Stimulated activated CD8-positive, alpha-beta memory T cell treated with anti-CD3 and anti-CD28 coated beads, Interleukin-15, amount 100 ng/mL, for 4 hours (primary cell): ENCODE measurements around the gene NCKAP5L.
"Not testable (repeated sequence)": the region's sequence is repeated elsewhere in the genome, so short reads cannot be mapped to it uniquely, and the experiment has no call there.

Experiments
- DNase-seq, 2 donors: peaks; one replicate each; pipeline ENCODE4 v3.0.0-alpha.2; 2020; ENCODE audit warnings: low read depth in 2 of 2

The NCKAP5L gene

DNA sequence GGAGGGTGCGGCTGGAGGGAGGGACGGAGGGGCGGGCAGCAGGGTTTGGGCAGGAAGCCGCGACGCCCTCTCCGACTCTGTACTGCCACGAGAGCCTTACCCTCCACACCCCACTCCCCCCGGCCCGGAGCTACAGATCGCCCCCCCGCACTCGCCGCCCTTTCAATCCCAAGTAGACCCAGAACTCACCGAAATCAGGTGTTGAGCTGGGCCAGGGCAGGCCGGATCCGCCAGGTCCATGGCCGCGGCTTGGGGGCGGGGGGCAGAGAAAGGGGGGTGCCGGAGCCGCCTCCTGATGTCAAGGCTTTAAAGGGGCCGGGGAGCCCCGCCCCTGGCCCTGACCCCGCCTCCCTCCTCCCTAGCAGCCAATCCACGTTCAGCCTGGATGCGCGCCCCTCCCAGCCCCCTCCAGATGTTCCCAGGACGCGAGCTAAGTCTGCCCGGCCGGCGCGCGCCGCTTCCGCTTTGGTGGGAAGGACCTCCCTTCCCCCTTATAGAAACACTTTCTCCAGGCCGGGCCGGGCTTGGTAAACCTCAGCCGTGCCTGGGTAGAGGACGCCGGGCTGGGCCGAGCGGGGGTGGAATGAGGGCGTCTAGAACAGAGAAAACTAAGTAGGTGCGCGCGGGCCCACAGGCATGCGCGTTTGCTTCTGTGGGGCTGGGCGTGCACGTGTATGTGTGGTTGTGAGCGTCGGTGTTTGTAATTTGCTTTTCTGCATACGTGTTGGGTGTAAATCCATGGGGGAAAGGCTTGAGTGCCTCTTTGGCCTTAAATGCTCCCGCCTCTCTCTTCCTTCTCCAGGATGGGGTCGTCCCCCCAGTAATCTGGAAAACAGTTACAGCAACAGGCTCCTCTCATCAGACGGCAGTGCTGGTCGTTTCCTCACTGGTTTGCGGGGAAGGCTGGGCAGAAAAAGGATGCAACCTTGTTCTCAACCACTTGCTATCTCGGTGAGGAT, at the start of gene NCKAP5L:
TSS of gene NCKAP5L (minus strand) at position 281 of the 959 bp plus-strand sequence. CDS start 24,369 bp downstream, outside the sequence.
- peak; percentile 83 to 88 for DNase-seq

DNA sequence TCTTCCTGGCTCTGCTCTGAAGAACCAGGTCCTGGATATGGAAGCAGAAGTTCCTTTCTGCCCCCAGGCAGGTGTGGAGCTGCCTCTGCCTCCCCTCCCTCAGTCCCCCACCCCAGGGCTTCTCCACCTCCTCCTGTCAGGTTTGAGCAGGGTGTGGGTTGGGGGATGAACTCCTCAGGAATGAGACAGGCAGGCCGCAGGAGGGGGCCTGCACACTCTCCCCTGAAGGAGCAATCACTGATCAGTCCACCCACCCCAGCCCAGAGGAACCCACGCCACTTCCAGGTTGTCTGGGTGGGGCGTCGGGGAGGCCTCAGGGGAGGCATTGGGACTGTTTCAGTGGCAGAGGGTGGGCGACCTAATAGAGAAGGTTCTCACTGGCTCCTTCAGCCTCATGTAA, 48.9 kb upstream of the NCKAP5L start:
- DNase-seq = no peak

GRCh38 chr12:49876070-49876469, 47.9 kb upstream of the NCKAP5L start:
- no peak for DNase-seq

DNA sequence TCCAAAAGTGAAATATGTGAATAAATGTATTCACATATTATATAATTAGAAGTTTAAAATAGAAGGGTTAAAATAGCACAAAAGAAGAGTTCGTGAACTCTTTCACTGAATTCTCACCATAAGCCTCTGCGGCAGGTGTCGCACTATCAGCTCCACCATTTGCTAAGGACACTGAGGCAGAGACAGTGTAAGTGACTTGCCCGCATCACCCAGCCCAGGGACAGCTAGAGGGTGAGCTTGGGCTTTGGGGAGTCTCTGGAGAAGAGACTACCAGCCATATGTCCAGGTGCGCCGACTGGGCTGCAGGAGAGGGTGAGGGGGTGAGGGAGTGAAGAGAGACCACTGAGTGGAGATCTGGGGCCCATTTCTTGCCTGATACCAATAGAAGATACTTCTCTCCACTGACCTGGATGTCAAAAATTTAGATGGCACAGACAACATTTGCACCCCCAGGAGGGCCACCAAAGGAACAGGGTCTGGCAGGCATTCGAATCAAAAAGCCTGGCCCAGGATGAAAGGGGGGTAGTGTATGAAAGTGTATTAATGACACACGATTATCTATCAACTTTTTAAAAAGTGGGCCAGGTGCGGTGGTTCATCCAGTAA, 47.0 kb upstream of the NCKAP5L start:
- DNase-seq = no peak

GRCh38 chr12:49874142-49874897, 46.1 kb upstream of the NCKAP5L start:
- DNase-seq = no peak

- DNase-seq = no peak
Observed at GRCh38 chr12:49873361-49873934, 45.2 kb upstream of the NCKAP5L start.

- DNase-seq = no peak
Observed at GRCh38 chr12:49872781-49873181, 44.6 kb upstream of the NCKAP5L start.

- DNase-seq = no peak
Observed at GRCh38 chr12:49872381-49872780, 44.2 kb upstream of the NCKAP5L start.

DNA sequence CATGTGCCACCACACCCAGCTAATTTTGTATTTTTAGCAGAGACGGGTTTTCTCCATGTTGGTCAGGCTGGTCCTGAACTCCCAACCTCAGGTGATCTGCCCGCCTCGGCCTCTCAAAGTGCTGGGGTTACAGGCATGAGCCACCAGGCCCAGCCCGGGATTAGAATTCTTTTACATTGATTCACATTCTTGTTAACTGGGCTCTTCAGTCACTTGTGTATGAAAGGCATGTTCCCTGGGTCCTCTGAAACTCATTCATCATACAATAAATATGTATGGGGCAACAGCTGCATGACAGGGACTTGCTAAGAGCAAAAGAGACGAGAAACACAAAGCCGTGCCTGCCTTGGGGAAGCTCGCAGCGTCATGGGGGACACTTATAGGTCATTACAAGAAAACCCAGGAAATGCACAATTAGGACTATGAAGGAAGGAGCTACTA, 43.6 kb upstream of the NCKAP5L start:
- DNase-seq = not testable (repeated sequence)

GRCh38 chr12:49871263-49871561, 43.0 kb upstream of the NCKAP5L start:
- DNase-seq = no peak

DNA sequence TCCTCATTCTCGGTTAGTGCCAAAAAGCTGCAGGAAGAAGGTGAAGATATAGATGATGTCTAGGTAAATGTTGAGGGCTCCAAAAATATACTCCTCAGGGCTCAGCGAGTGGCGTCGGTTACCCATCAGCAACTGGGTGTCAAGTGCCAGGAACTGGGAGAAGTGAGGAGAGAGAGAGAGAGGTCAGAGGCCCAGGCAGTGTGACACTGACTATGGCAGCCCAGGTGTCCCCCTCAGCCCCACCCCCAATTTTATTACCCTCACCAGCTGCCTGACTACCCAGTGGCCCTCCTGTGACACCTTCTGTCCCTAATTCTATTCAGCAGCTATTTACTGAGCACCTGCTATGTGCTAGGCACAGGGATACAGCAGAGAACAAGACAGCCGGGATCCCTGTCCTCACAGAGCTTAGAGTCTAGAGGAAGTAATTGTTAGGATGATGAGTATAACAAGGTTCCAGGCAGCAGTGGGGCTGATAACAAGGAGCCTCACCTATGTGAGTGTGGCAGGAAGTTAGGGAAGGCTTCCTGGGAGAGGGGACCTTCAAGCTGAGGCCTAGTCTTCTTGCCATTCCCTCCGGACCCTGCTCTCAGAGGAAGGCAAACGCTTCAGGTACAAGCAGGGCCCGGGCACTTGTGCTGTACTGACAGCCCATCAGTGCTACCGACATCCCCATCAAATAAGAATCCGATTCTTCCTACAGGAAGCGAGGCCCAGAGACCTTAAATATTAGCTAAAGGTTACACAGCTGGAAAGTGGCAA, 42.5 kb upstream of the NCKAP5L start:
- no peak for DNase-seq

DNA sequence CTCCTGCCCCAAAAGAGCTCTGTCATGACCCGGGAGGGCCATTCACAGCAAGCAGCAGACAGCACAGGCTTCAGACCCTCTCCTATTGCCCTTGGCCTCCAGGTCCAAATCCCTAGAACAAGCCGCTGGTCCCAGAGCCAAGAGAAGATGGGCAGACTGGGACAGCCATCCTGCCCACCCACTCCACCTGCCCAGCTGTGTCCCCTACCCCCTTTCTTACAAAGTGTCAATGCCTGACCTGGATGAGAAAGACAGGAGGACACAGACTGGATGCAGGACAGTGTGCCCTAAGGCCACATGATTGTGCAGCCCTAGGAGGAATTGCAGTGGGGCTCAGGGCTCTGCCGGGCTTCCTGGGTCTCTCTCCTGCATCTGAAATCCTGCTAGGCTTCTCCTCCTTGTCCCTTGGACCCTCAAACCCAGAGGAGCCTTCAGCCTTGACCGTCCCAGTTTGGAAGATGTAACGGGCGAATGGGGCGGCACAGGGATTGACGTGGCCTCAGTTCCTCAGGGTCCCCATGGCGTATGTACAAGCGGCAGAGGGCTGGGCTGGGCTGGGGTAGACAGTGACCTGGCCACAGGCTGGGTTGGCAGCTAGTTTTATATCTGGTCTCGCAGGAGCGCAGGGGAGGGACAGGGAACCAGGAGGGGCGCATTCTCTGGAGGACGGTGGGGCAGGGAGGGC, 41.7 kb upstream of the NCKAP5L start:
- DNase-seq = no peak

DNA sequence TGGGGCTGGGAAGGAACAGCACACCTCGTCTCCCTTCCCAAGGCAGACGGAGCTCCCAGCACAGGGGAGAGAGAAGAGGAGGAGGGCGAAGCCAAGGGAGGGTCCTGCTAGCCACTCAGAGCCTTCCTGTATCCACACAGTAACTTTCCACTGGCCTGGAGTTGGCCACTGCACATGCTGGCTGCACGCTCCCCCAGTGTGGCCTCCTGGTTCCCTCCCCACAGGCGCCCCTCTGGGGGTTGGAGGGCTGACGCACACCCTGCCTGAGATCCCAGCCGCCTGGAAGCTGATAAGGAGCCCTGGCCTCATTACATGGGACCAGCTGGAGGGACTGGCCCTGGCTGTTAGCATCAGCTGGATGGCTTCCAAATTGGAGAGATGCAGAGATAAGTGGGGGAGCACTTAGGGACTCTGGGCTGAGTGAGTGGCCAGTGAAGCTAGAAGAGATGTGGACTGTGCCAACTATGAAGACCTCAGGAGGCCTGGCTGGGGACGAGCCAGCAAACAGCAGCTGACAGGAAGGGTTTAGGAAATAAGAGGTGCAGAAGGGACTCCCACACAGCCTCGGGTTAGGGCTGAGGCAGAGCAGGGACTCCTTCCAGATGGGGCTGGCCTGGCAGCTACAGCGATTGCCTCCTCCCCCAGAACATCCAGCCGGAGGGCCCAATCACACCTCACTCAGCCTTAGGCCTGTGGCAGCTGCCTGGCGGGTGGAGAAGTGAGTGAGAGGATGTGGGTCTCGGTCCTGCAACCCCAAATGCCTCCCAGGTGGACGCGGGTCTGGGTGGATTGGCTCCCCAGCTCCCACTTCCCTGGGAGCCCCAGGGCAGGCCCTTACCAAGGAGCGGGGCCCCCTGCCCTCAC, 41.0 kb upstream of the NCKAP5L start:
- no peak for DNase-seq

DNA sequence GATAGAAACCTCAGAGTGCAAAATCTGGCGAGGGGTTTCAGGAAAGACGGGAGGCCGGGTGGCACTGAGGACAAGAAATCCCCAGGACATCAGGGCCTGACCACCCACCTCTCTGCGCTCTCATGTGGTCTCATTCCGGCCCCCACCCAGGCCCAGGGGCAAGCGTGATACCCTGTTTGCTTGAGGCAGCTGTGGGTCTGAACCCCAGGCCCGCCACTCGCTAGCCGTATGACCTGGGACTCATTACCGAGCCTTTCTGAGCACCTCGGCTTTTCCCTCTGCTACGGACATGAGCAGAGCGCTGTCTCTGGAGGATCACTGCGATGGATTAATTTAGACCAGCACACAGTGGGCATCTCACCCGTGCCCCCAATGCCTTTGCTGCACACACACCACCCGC, 40.2 kb upstream of the NCKAP5L start:
- no peak for DNase-seq

DNA sequence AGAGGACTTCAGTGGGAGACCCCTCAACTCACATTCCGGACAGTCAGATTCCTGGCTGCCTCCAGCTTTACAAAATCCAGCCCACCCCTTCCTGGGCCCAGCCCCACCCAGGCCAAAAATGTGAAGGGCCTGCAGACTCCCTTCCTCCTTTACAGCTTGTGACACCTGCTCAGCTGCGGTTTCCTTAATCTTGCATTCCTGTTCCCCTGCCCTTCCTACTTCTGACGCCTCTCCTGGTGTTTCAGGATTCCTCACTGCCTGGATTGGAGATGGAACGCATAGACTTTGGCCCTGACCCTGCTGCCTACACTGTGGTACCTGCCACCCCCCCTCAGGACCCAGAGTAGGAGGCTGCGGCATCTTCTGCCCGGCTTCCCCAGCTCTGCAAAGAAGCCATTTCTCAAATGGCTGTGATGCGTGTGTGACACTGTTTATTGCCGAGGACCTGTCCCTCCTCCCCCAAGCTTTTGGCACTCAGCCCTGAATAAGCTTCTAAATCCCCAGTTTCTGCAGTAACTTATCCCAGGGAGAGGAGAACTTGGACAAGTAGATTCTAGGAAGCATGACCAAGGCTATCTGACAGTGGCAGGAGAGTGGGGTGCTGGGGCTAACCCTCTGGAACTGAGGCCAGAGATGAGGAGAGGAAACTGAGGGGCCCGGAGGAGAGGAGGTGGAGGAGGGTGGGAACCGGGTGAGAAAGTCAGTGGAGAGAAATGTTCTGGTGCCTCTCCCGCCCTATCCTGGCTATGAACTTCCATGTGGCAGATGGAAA, 39.5 kb upstream of the NCKAP5L start:
- DNase-seq = no peak

DNA sequence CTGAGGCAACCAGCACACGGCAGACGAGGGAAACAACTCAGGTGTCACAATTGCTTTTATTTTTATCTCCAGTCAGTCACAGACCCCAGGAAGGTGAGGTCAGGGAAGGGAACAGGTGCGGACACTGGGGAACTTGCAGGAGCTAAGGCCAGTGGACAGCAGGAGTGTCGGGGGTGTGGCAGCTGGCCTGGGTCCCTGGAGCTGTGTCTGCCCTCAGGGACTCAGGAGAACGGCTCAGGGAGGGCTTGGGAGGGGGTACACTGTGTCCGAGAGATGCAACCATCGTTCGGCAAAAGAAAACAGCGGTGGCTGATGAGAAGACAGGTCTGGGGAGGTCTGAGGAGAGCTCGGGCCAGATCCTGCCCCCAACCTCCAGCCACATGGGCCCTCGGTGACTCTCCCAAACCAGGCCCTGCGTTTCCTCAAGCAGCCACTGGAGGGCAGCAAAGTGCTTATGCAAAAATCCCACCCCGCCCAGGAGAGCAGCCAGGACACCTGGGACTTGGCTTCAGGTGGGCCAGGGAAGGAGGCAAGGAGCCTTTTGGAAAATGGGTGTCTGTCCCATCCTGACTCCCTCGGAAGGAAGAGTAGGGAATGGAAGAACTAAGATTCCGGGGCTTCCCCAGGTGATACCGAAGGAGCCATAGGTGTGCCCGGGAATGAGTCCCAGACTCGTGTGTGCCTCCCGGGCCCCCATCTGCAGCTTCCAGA, 38.8 kb upstream of the NCKAP5L start:
- peak; percentile 38 to 43 for DNase-seq

DNA sequence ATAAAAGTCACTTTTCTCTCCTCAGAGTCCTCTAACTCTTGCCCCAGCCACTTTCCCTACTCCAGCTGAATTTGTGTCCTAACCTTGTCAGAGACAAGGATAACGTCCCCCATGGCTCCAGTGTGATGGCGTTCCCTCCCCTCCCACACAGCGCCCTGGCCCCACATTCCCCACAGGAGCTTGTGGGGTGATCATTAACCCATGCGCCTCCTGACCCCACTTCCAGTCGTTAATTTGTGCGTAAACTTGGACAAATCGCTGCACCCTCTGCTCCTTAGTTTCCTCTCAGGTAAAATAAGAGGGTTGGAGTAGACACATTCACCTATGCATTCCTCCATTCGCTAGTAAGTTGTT, 37.5 kb upstream of the NCKAP5L start:
- DNase-seq = no peak

DNA sequence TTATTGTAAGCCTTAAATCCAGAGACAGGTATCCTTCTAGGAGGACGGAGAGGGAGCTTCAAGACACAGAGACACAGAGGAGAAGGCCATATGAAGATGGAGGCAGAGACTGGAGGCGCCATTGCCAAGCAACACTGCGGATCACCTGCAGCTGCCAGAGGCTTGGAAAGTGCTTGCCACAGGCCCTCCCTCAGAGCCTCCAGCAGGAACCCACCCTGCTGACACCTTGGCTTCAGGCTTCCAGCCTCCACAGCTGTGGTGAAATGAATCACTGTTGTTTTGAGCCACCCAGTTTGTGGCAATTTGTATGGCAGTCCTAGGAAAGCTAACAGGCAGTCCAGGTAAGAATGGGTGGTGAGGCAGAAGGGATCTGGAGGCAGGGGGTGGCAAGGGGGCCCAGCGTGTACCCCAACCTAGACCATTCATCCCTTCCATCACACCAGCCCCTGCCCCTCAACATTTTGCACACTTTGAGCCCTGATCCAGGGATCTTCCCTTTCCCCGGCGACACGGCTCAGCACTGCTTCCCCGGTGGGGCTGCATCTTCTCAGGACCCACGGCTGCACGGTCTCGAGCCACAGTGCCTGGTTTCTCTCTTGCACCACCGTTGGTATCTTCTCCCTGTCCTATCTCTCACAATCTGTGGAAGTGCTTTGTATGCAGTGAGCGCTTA, 37.0 kb upstream of the NCKAP5L start:
- DNase-seq = no peak
